Body of pancreas (tissue), 4 donors: ENCODE measurements around the gene POFUT1.

Experiments
- POLR2A ChIP-seq, 3 donors: fragments of 450-650 bp; IDR thresholded peaks; one replicate each; pipeline ENCODE4 v1.6.1; 2016; ENCODE audit warnings: antibody characterized with exemption in 3 of 3, mild to moderate bottlenecking in 2 of 3
- TF ChIP-seq, protein P1 (sequence below), 7 experiments: fragments of 450-650 bp in 4 of 7; fragments of 200-600 bp in 3 of 7; sonication (generic) in 3 of 7; IDR thresholded peaks; one replicate each; pipeline ENCODE4 v1.5.1; 2016 to 2019; ENCODE audit warnings: antibody characterized with exemption in 7 of 7

DNA sequence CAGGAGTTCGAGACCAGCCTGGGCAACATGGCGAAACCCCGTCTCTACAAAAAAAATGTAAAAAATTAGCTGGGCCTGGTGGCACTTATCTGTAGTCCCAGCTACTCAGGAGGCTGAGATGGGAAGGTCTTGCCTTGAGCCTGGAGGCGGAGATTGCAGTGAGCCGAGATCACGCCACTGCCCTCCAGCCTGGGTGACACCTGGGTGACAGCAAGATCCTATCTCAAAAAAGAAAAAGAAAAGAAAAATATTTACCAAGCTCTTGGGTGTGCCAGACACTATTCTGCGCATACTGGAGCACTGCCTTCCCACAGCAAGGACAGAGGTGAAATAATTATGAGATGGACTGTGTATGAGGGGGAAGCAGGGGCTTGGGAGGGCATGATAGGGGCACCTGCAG, 19.6 kb downstream of the POFUT1 start:
- TF ChIP-seq, protein P1, sequence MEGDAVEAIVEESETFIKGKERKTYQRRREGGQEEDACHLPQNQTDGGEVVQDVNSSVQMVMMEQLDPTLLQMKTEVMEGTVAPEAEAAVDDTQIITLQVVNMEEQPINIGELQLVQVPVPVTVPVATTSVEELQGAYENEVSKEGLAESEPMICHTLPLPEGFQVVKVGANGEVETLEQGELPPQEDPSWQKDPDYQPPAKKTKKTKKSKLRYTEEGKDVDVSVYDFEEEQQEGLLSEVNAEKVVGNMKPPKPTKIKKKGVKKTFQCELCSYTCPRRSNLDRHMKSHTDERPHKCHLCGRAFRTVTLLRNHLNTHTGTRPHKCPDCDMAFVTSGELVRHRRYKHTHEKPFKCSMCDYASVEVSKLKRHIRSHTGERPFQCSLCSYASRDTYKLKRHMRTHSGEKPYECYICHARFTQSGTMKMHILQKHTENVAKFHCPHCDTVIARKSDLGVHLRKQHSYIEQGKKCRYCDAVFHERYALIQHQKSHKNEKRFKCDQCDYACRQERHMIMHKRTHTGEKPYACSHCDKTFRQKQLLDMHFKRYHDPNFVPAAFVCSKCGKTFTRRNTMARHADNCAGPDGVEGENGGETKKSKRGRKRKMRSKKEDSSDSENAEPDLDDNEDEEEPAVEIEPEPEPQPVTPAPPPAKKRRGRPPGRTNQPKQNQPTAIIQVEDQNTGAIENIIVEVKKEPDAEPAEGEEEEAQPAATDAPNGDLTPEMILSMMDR (IDR thresholded peaks at IDR 0.05): no peak
- no peak for TF ChIP-seq POLR2A (IDR thresholded peaks at IDR 0.05)
